ENCODE results near the gene KIRREL3.

The KIRREL3 gene

GRCh38 chr11:126413843-126414405, 586.6 kb downstream of the KIRREL3 start:
- H2AFZ ChIP-seq (ENCODE audit: low read depth, low read length, severe bottlenecking), result no peak overlapping the region
- no peak overlapping the region for H3K27ac ChIP-seq (ENCODE audit: low read depth, low read length)
- no peak for TF ChIP-seq EZH2phosphoT487 (conservative IDR thresholded peaks at IDR 0.05; ENCODE audit: low read length)
- TF ChIP-seq CTCF (IDR thresholded peaks at IDR 0.05; ENCODE audit: insufficient read depth, low read length, poor library complexity, severe bottlenecking), result no peak
- no peaks in the 10 kb centered on the region for H3K27me3 ChIP-seq (ENCODE audit: low read length)
- H3K36me3 ChIP-seq (ENCODE audit: low read length), result no peaks in the 10 kb centered on the region
- no peaks in the 10 kb centered on the region for H3F3A ChIP-seq (ENCODE audit: insufficient read depth)
- no peak overlapping the region for H3K4me2 ChIP-seq (ENCODE audit: low read depth, low read length, poor library complexity, severe bottlenecking)
- no peaks in the 10 kb centered on the region for H3K9me3 ChIP-seq (ENCODE audit: insufficient read depth, low read length)
- no peaks in the 10 kb centered on the region for H4K20me1 ChIP-seq (ENCODE audit: low read depth, low read length)
- no peak overlapping the region for H3K4me3 ChIP-seq (ENCODE audit: insufficient read depth, low read length, poor library complexity, severe bottlenecking)
- H3K79me2 ChIP-seq (ENCODE audit: insufficient read depth, low read length), result no peaks in the 10 kb centered on the region
- H3K9ac ChIP-seq (ENCODE audit: low read length), result no peak overlapping the region
- H3K9me2 ChIP-seq (replicated peaks; ENCODE audit: insufficient read depth, low read length), result no peaks in the 10 kb centered on the region

- H3K4me3 ChIP-seq (ENCODE audit: insufficient read depth, low read length, poor library complexity, severe bottlenecking), result no peak overlapping the region
- no peak overlapping the region for H3K27ac ChIP-seq (ENCODE audit: low read depth, low read length)
- no peak for TF ChIP-seq CTCF (IDR thresholded peaks at IDR 0.05; ENCODE audit: insufficient read depth, low read length, poor library complexity, severe bottlenecking)
- TF ChIP-seq EZH2phosphoT487 (conservative IDR thresholded peaks at IDR 0.05; ENCODE audit: low read length), result no peak
- no peak overlapping the region for H3K9ac ChIP-seq (ENCODE audit: low read length)
- no peak overlapping the region for H3K4me2 ChIP-seq (ENCODE audit: low read depth, low read length, poor library complexity, severe bottlenecking)
- no peaks in the 10 kb centered on the region for H4K20me1 ChIP-seq (ENCODE audit: low read depth, low read length)
- no peaks in the 10 kb centered on the region for H3K79me2 ChIP-seq (ENCODE audit: insufficient read depth, low read length)
- H2AFZ ChIP-seq (ENCODE audit: low read depth, low read length, severe bottlenecking), result no peak overlapping the region
- no peaks in the 10 kb centered on the region for H3F3A ChIP-seq (ENCODE audit: insufficient read depth)
- no peaks in the 10 kb centered on the region for H3K9me3 ChIP-seq (ENCODE audit: insufficient read depth, low read length)
- no peaks in the 10 kb centered on the region for H3K27me3 ChIP-seq (ENCODE audit: low read length)
- H3K9me2 ChIP-seq (replicated peaks; ENCODE audit: insufficient read depth, low read length), result no peaks in the 10 kb centered on the region
- no peaks in the 10 kb centered on the region for H3K36me3 ChIP-seq (ENCODE audit: low read length)
Measured at GRCh38 chr11:126413426-126413825, 587.1 kb downstream of the KIRREL3 start.

GRCh38 chr11:126411971-126412381, 588.6 kb downstream of the KIRREL3 start:
- Histone ChIP-seq H3K9ac (ENCODE audit: low read length) (no peak overlapping the region), H3K27ac (ENCODE audit: low read depth, low read length) (no peak overlapping the region), H2AFZ (ENCODE audit: low read depth, low read length, severe bottlenecking) (no peak overlapping the region), H3K4me2 (ENCODE audit: low read depth, low read length, poor library complexity, severe bottlenecking) (no peak overlapping the region), H3K79me2 (ENCODE audit: insufficient read depth, low read length) (no peaks in the 10 kb centered on the region), H3K36me3 (ENCODE audit: low read length) (no peaks in the 10 kb centered on the region), H3F3A (ENCODE audit: insufficient read depth) (no peaks in the 10 kb centered on the region), H3K9me3 (ENCODE audit: insufficient read depth, low read length) (no peaks in the 10 kb centered on the region), H3K27me3 (ENCODE audit: low read length) (no peaks in the 10 kb centered on the region), H3K9me2 (replicated peaks; ENCODE audit: insufficient read depth, low read length) (no peaks in the 10 kb centered on the region), H3K4me3 (ENCODE audit: insufficient read depth, low read length, poor library complexity, severe bottlenecking) (no peak overlapping the region), H4K20me1 (ENCODE audit: low read depth, low read length) (no peaks in the 10 kb centered on the region)
- TF ChIP-seq CTCF (IDR thresholded peaks at IDR 0.05; ENCODE audit: insufficient read depth, low read length, poor library complexity, severe bottlenecking) (no peak), EZH2phosphoT487 (conservative IDR thresholded peaks at IDR 0.05; ENCODE audit: low read length) (no peak)

All from SU-DHL-6 (cell line).